ENCODE measurements around the gene AMN1.

Gene AMN1

DNA sequence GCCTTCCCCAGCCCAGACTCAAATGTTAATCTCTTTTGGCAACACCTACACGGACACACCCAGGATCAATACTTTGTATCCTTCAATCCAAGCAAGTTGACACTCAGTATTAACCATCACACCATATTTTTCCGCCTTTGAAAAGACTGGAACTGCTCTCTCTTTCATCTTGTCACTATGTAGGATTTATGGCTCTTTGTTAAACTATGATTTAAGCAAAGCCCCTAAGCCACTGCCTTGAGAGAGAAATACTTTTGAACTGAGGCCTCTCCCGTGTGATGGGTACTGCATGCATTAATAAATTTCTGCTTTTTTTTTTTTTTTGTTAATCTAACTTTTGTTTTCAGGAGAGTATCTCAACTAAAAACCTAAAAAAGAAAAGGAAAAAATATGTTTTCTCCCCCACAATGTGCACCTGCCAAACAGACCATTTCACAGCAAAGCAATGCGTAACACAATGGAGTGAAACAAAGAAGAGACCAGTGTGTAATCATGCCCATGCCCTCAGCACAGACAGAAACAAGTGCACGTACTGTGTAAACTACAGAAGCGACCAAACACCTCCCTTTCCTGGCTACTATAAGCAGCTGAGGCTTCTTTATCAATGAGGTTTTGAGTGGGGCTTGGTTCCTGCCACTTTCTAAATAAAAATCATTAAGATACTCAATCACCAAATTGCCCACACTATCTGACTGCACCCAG lies 97.6 kb downstream of the AMN1 start:
- DNase-seq (ENCODE audit: low spot score), result no peak

DNA sequence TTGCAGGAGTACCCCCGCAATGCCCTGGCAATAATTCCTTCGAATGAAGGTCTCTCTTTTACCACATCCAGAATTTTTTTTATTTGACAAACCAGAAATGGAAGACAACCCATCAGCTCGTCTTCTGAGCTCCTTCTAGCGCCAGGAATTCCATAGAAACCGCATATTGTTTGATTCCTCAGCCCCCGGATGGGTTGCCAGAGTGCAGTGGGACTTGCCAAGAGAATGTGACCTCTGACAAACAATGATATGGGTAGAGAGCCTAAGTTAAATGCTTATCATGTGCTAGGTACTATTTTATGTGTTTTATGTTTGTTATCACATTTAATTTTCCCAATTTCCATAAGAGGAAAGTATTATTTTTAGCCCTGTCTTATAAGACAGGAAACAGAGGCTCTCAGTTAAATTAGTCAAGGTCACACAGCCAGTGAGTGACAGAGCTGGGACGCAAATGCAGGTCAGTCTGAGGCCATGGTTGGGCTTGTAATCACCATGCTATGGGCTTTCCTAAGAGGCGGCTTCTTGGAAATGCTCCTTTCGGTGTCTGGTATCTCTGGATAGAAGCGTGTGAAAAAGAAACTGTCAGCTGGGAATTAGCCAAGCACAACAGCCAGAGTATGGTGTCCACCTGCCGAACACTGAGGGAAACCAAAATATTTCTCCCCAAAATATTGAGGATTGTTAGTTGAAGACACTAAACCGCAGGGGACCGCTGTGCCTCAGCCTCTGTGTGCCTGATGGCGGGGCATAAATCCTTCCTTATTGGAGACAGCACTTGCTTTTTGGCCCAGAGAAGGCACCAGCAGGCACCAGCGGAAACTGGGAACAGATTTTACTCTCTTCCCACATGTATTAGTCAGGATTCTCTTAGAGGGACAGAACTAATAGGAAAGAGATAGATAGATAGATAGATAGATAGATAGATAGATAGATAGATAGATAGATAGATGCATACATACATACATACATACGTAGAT lies 98.8 kb downstream of the AMN1 start:
- no peak for DNase-seq (ENCODE audit: low spot score)

DNA sequence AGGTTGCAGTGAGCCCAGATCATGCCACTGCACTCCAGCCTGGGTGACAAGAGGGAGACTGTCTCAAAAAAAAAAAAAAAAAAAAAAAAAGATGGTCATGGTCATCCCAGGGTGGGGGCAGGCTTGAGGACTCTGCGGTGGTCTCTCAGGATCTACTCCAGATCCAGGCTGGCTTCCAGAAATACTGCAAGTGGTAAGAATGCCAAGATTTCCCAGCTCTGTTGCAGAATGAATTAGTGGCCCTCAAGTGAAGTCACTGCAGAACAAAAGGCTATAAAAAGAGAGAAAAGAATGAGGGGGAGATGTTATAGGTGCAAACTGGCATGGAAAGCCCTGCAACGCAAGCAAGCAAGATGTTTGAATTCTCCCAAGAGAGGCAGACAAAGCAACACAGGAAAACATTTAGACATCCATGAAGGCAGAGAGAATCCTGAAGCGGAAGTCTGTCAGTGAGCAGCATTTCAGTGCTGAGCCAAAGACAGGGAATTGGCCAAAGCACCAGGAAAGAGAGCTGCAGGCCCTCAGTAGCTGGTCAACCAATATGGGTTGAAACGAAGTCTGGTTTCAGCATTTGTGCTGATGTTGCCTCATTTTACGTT lies 101.3 kb downstream of the AMN1 start:
- DNase-seq (ENCODE audit: low spot score), result no peak

DNA sequence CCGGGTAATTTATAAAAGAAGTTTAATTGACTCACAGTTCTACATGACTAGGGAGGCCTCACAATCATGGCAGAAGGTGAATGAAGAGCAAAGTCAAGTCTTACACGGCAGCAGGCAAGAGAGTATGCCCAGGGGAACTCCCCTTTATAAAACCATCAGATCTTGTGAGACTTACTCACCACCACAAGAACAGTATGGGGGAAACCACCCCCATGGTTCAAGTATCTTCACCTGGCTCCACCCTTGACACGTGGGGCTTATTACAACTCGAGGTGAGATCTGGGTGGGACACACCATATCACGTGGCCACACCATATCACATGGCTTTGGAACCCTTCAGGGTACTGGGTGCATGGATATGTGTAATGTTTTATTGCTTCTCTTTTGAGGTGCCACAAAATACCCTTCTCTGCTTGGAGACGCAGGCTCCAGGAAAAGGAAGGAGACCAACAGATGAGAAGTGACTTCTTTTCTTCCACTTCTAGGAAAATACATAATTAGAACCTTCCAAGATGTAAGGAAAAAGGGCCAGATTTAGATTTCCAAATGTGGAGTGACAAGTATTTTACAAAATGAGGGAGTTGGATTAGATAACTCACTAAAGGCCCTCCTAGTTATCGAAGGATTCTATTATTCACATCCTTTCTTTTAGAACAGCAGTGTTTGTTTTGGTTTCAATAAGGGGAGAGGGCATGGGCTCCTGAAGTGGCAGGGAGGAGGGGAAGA lies 102.4 kb downstream of the AMN1 start:
- DNase-seq (ENCODE audit: low spot score), result no peak

DNA sequence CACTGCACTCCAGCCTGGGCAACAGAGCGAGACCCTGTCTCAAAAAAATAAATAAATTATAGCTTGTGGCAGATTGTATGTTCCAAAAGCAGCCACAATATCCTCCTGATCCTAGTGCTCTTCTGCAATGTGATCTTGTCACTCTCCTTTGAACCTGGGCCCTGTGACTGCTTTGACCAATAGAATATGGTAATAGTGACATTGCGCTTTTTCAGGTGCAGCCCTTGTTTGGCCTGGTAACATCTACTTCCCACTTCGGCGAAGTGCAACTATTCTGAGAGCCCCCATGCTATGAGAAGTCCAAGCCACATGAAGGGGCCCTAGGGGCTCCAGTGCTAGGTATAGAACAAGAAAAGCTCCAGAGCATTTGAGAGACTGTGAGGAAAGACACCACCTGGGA lies 106.8 kb downstream of the AMN1 start:
- no peak for DNase-seq (ENCODE audit: low spot score)

Measured in HuH-7.5 (cell line).